ENCODE measurements around the gene FBXO31. TPM values are rescaled to one million over a fixed set of nuclear protein-coding genes. Genes with fewer than 3 reads are reported as not detected.

Gene FBXO31
- total and polyA plus RNA-seq, 9 donors, result 25.0 to 74.5 (median 54.5) TPM

DNA sequence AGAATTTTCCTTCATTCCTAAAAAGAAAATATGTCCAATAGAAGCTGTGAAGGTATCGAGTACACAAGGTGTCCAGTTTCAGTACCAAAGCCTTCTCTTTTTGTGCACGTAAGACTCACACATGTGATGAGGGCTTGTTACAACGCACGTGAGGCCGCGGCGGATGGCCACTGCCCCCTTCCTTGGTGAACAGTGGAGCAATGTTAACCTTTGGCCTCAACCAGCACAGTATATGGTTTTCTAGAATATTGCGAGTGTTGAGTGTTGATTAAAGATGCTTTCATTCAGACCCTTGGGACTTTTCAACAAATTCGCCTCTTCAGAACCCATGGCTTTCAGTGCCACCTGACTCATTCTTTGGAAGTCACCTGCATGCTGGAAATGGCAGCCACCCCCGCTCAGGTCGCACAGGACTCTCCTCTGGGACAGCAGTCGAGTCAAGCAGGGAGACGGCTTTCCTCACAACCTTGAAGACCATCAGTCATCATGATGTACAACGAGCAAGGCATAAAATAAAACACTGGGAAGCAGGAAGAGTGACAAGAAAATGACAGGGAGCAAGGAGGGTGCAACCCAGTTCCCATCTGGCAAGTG is 23.0 kb upstream of the FBXO31 start:
- Histone ChIP-seq H3K36me3 (no peaks in the 10 kb centered on the region), H3K4me3 (no peak overlapping the region), H3K27me3 (no peaks in the 10 kb centered on the region), H3K9me3 (no peaks in the 10 kb centered on the region), H3K4me1 (ENCODE audit: insufficient read depth) (no peaks in the 10 kb centered on the region), H3K27ac (no peak overlapping the region)
- TF ChIP-seq EP300 (IDR thresholded peaks at IDR 0.05), result no peak
- TF ChIP-seq, protein P1, sequence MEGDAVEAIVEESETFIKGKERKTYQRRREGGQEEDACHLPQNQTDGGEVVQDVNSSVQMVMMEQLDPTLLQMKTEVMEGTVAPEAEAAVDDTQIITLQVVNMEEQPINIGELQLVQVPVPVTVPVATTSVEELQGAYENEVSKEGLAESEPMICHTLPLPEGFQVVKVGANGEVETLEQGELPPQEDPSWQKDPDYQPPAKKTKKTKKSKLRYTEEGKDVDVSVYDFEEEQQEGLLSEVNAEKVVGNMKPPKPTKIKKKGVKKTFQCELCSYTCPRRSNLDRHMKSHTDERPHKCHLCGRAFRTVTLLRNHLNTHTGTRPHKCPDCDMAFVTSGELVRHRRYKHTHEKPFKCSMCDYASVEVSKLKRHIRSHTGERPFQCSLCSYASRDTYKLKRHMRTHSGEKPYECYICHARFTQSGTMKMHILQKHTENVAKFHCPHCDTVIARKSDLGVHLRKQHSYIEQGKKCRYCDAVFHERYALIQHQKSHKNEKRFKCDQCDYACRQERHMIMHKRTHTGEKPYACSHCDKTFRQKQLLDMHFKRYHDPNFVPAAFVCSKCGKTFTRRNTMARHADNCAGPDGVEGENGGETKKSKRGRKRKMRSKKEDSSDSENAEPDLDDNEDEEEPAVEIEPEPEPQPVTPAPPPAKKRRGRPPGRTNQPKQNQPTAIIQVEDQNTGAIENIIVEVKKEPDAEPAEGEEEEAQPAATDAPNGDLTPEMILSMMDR (IDR thresholded peaks at IDR 0.05), result no peak
- no peak for TF ChIP-seq POLR2A (IDR thresholded peaks at IDR 0.05)
- intact Hi-C loops (cut with DNase I), result loop anchor here in 1 of 4 donors (5.0 kb wide), 1 partner anchor 81 kb away; no protein-coding TSS in a partner anchor
- peak in 2 of 5 donors; percentile 11 to 24 for DNase-seq
- WGBS, 3 donors, result 86 to 90% (median 87%) methylated on average over 14 of the region's 14 CpGs

DNA sequence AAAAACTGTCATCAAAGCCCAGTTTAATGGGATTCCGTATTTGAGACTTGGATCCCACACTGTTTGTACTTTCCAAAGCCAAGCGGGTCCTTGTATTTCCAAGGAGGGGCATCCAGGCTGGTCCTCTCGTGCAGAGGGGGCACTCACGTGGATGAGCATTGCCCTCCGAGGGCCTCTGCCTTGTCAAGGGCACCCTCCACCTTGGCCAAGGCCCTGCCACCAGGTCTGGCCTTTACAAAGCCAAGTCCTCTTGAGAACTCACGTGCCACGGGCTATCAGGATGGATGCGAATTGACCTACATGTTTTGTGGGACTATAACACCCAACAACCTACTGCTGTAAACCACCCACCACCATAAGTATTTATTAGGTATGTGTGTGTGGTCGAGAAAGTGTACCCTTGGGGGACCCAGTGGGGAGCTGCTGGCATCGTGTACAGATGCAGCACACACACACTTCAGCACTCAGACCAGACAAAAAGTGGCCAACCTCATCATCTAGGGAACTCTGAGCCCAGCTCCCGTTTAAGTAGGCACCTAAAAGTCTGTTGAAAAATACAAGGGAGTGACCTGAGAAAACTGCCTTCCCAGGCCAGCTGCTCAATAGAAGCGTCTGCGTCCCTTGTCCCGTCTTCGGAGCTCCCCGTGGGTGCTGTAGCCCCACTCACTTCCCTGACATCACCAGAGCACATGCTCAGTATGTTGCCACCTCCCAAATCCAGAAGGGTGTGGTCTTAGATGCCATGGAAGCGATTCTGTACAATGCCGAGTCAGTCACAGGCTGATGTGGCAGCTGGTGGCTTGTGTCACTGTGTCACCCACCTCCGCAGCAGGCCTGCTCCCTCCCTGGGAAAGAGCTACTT is 21.4 kb upstream of the FBXO31 start:
- 87 to 91% (median 89%) methylated on average over 19 of the region's 19 CpGs for WGBS, 3 donors
- H3K27me3 ChIP-seq, result no peaks in the 10 kb centered on the region

DNA sequence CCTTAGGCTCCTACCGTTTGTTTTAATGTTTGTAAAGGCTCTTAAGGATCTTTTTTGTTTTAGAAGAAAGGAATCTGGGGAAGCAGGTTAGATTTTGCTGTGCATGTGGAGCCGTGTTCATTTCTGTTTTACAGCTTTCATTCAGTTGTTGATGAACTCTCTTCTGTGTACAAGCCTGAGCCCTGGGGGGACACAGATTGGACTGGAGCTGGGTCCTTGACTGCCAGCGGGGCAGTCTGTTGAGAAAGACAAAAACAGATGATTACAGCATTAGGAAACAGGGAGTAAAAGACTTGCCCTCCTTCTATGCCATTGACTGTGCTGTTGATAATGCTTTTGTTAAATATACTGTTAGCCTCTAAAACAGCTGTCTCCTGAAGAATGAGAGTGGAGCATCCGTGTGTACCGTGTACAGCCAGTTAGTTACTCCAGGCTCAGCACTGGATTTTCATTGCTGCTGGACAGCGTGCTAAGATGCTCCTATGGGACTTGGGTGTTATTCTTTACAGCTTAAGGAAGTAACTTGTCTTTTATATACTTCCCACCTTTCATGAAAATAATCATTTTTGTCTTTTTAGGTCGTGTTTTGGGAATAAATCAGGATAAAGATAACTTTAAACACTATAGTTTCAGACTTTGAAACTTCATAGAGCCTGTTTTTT is 11.7 kb upstream of the FBXO31 start:
- Histone ChIP-seq H3K27ac (no peak overlapping the region), H3K9me3 (no peaks in the 10 kb centered on the region), H3K36me3 (no peaks in the 10 kb centered on the region), H3K27me3 (no peaks in the 10 kb centered on the region), H3K4me1 (ENCODE audit: insufficient read depth) (peaks cover 3% of the 10 kb centered on the region), H3K4me3 (no peak overlapping the region)
- peak in 1 of 5 donors; percentile 6 for DNase-seq
- TF ChIP-seq, protein P1 (IDR thresholded peaks at IDR 0.05), result no peak
- TF ChIP-seq POLR2A (IDR thresholded peaks at IDR 0.05) (no peak), EP300 (IDR thresholded peaks at IDR 0.05) (no peak)
- WGBS, 3 donors, result 52 to 65% (median 58%) methylated on average over 7 of the region's 7 CpGs
- intact Hi-C loops (cut with DNase I), result loop anchor here in 1 of 4 donors (5.0 kb wide), 1 partner anchor 242 kb away; no protein-coding TSS in a partner anchor

More for the DNA sequence above, 21.4 kb upstream of the FBXO31 start:
- H3K27ac ChIP-seq, result no peak overlapping the region
- TF ChIP-seq, protein P1 (IDR thresholded peaks at IDR 0.05), result no peak
- TF ChIP-seq POLR2A (IDR thresholded peaks at IDR 0.05) (no peak), EP300 (IDR thresholded peaks at IDR 0.05) (no peak)
- H3K4me3 ChIP-seq, result no peak overlapping the region
- DNase-seq, result peak in 2 of 5 donors; percentile 14 to 30
- H3K9me3 ChIP-seq, result no peaks in the 10 kb centered on the region
- H3K36me3 ChIP-seq, result no peaks in the 10 kb centered on the region
- no peaks in the 10 kb centered on the region for H3K4me1 ChIP-seq (ENCODE audit: insufficient read depth)
- intact Hi-C loops (cut with DNase I), result loop anchor here in 1 of 4 donors (5.0 kb wide), 1 partner anchor 82 kb away; no protein-coding TSS in a partner anchor

DNA sequence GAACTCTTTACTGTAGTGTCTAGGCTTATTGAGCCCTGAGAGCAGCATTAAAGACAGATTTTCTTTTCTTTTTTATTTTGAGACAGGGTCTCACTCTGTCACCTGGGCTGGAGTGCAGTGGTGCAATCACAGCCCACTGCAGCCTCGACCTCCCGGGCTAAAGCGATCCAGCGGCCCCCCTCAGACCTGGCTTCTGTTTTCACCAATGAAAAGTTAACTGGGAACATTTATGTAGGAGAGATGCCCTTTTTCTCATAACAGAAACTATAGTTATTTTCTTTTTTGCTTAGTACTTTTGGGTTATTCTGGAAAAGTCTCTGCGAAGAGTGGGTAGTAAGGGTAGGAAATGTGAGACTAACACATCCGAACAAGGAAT is 10.1 kb upstream of the FBXO31 start:
- Histone ChIP-seq H3K27ac (no peak overlapping the region), H3K9me3 (no peaks in the 10 kb centered on the region), H3K4me1 (ENCODE audit: insufficient read depth) (peaks cover 3% of the 10 kb centered on the region), H3K4me3 (peak overlapping the region; percentile 88), H3K36me3 (no peaks in the 10 kb centered on the region), H3K27me3 (no peaks in the 10 kb centered on the region)
- TF ChIP-seq EP300 (IDR thresholded peaks at IDR 0.05) (no peak), POLR2A (IDR thresholded peaks at IDR 0.05) (no peak)
- TF ChIP-seq, protein P1 (IDR thresholded peaks at IDR 0.05), result no peak
- intact Hi-C loops (cut with DNase I), result loop anchor here in 2 of 4 donors (5.0 kb wide), 2 partner anchors 76 to 244 kb away; partner anchors contain the start of gene C16orf95 (in 1 of the 2)
- DNase-seq, result peak in 1 of 5 donors; percentile 18
- WGBS, 3 donors, result 70 to 83% (median 75%) methylated on average over 6 of the region's 6 CpGs

Measured in ovary (tissue), 9 donors.